ENCODE measurements around the gene ACVRL1.

The ACVRL1 gene

DNA sequence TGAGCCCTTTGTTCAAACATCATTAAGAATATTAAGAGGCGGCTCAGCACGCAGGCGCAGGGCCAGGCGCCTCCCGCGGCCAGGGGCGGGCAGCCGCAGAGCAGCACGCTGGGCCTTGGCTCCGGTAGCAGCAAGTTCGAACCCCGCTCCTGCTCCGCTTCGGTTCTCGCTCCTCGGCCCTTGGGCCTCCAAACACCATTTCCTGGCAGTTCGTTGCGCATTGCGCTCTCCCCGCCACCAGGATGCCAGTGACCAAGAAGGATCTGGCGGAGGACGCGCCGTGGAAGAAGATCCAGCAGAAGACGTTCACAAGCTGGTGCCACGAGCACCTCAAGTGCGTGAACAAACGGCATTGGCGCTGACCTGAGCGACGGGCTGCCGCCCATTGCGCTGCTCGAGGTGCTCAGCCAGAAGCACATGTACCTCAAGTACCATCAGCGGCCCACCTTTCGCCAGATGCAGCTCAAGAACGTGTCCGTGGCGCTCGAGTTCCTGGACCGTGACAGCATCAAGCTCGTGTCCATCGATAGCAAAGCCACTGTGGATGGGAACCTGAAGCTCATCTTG is 6.9 kb upstream of the ACVRL1 start:
- no peaks in the 10 kb centered on the region for H3K36me3 ChIP-seq
- H3K4me1 ChIP-seq, result peaks cover 12% of the 10 kb centered on the region
- no peaks in the 10 kb centered on the region for H3K9me3 ChIP-seq
- TF ChIP-seq, protein P1, sequence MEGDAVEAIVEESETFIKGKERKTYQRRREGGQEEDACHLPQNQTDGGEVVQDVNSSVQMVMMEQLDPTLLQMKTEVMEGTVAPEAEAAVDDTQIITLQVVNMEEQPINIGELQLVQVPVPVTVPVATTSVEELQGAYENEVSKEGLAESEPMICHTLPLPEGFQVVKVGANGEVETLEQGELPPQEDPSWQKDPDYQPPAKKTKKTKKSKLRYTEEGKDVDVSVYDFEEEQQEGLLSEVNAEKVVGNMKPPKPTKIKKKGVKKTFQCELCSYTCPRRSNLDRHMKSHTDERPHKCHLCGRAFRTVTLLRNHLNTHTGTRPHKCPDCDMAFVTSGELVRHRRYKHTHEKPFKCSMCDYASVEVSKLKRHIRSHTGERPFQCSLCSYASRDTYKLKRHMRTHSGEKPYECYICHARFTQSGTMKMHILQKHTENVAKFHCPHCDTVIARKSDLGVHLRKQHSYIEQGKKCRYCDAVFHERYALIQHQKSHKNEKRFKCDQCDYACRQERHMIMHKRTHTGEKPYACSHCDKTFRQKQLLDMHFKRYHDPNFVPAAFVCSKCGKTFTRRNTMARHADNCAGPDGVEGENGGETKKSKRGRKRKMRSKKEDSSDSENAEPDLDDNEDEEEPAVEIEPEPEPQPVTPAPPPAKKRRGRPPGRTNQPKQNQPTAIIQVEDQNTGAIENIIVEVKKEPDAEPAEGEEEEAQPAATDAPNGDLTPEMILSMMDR (IDR thresholded peaks at IDR 0.05; ENCODE audit: low read depth, low read length), result no peak
- DNase-seq, result no peak
- no peak overlapping the region for H3K4me3 ChIP-seq (ENCODE audit: low read depth, low read length)
- no peaks in the 10 kb centered on the region for H3K27me3 ChIP-seq

GRCh38 chr12:51901121-51901817 is 6.0 kb upstream of the ACVRL1 start:
- Histone ChIP-seq H3K4me1 (peaks cover 16% of the 10 kb centered on the region), H3K27me3 (no peaks in the 10 kb centered on the region), H3K36me3 (no peaks in the 10 kb centered on the region), H3K4me3 (ENCODE audit: low read depth, low read length) (no peak overlapping the region), H3K9me3 (no peaks in the 10 kb centered on the region)
- TF ChIP-seq, protein P1 (IDR thresholded peaks at IDR 0.05; ENCODE audit: low read depth, low read length), result no peak
- DNase-seq, result no peak

DNA sequence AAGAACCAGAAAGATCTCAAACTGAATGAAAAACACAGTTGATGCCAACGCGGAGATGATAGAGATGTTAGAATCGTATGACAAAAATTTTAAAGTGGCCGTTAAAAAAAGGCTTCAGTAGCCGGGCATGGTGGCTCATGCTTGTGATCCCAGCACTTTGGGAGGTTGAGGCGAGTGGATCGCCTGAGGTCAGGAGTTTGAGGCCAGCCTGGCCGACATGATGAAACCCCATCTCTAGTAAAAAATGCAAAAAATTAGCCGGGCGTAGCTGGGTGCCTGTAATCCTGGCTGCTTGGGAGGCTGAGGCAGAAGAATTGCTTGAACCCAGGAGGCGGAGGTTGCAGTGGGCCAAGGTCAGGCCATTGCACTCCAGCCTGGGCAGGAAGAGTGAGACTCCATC is 5.4 kb upstream of the ACVRL1 start:
- Histone ChIP-seq H3K4me1 (peaks cover 21% of the 10 kb centered on the region), H3K36me3 (no peaks in the 10 kb centered on the region), H3K27me3 (no peaks in the 10 kb centered on the region), H3K4me3 (ENCODE audit: low read depth, low read length) (no peak overlapping the region), H3K9me3 (no peaks in the 10 kb centered on the region)
- DNase-seq, result no peak
- TF ChIP-seq, protein P1 (IDR thresholded peaks at IDR 0.05; ENCODE audit: low read depth, low read length), result no peak

DNA sequence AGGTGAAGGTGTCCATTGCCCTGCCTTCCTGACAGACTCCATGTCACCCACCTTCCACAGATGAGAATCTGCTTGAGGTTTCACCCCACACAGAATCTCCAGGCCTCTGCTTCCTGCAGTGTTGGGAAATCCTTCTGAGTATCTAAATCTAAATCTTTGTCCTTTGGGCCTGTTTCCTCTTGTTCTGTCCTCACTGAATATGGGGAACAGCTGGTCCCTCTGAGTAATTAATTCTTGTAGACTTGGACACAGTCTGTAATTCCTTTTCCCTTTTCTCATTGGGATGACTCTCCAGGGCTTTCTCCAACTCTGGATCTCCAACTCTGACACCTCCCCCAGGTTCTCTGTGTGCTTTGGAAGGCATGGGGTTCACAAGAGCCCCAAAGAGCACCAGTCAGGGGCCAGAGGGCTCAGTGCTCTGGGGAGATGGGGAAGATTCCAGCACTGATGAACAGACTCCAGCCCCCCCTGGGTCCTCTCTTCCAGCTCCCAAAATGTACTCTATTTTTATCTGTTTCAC is 2.3 kb upstream of the ACVRL1 start:
- Histone ChIP-seq H3K9me3 (no peaks in the 10 kb centered on the region), H3K4me3 (ENCODE audit: low read depth, low read length) (peak overlapping the region; percentile 34), H3K4me1 (peaks cover 27% of the 10 kb centered on the region), H3K27me3 (no peaks in the 10 kb centered on the region), H3K36me3 (no peaks in the 10 kb centered on the region)
- TF ChIP-seq, protein P1 (IDR thresholded peaks at IDR 0.05; ENCODE audit: low read depth, low read length), result no peak
- no peak for DNase-seq

DNA sequence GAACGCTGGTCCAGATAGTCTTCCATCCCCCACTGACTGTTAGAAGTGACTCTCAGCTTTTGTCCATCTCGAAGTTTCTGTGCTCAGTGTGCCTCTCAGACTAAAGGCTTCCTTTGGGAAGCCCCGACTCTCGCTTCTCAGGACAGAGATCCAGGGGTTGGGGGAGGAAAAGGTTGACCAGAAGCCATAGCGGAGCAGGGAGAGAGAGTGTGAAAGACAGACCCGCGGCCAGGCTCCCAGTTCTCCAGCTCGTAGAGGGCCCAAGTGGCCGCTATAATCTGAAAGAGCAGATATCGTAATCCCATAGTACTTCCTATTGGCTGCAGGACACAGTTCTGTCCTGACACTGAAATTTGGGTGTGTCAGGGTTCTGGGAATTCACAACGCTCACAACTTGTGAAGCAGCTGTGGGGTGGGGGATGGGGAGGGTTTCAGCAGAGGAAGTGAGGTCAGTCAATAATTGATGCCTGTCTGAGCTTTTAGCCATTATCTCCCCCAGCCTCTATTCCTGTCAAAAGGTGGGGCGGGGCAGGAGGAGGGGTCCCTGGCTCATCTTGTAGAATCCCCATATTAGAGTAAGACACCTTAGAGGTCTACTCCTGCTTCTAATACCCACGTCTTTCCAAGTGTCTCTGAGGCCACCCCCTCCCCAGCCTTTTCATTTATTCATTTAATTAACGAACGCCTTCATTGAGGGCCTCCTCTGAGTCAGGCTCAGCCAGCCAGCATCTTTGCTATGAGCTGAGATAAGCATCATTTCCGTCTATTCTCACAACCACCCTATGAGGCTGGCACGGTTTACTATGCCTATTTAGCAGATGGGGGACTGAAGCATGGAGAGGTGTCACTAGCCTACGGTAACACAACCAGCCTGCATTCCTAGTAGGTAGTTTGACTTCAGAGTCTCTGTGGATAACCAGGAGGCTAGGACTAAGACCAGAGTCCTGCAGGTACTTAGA is 1.6 kb upstream of the ACVRL1 start:
- Histone ChIP-seq H3K36me3 (no peaks in the 10 kb centered on the region), H3K27me3 (no peaks in the 10 kb centered on the region), H3K4me1 (peaks cover 34% of the 10 kb centered on the region), H3K4me3 (ENCODE audit: low read depth, low read length) (peak overlapping the region; percentile 34), H3K9me3 (no peaks in the 10 kb centered on the region)
- TF ChIP-seq, protein P1 (IDR thresholded peaks at IDR 0.05; ENCODE audit: low read depth, low read length), result no peak
- DNase-seq, result peak; percentile 88
